ENCODE measurements around the gene MYLK3.
A peak's percentile ranks its signal among the peaks of the same experiment; 100 is the strongest.
"Not testable (repeated sequence)": the region's sequence is repeated elsewhere in the genome, so short reads cannot be mapped to it uniquely, and the experiment has no call there.

MYLK3 gene

GRCh38 chr16:46747777-46748651 lies at the start of gene MYLK3:
TSS of gene MYLK3 (minus strand) at chr16:46748344. CDS start at chr16:46748193, 151 bp downstream.
- DNase-seq: no peak

- DNase-seq: no peak
Observed at GRCh38 chr16:46797501-46797900, 49.4 kb upstream of the MYLK3 start.

GRCh38 chr16:46796764-46797269 lies 48.7 kb upstream of the MYLK3 start:
- no peak for DNase-seq

- DNase-seq: no peak
Observed at GRCh38 chr16:46793841-46794240, 45.7 kb upstream of the MYLK3 start.

- DNase-seq: no peak
Observed at GRCh38 chr16:46790599-46791270, 42.6 kb upstream of the MYLK3 start.

GRCh38 chr16:46789499-46790414 lies 41.6 kb upstream of the MYLK3 start:
- peak in 46 of 51 donors; percentile 3 to 78 (median 50) for DNase-seq

GRCh38 chr16:46788891-46789474 lies 40.8 kb upstream of the MYLK3 start:
- DNase-seq: no peak

GRCh38 chr16:46787909-46788308 lies 39.8 kb upstream of the MYLK3 start:
- DNase-seq: no peak

GRCh38 chr16:46785076-46785845 lies 37.1 kb upstream of the MYLK3 start:
- no peak for DNase-seq

- DNase-seq: not testable (repeated sequence)
Observed at GRCh38 chr16:46784569-46784968, 36.4 kb upstream of the MYLK3 start.

GRCh38 chr16:46783800-46784199 lies 35.7 kb upstream of the MYLK3 start:
- DNase-seq: no peak

- DNase-seq: no peak
Observed at GRCh38 chr16:46782320-46782719, 34.2 kb upstream of the MYLK3 start.

- DNase-seq: no peak
Observed at GRCh38 chr16:46777804-46778203, 29.7 kb upstream of the MYLK3 start.

GRCh38 chr16:46775214-46775613 lies 27.1 kb upstream of the MYLK3 start:
- no peak for DNase-seq

GRCh38 chr16:46774743-46775177 lies 26.6 kb upstream of the MYLK3 start:
- DNase-seq: no peak

GRCh38 chr16:46772463-46772862 lies 24.3 kb upstream of the MYLK3 start:
- DNase-seq: no peak

- no peak for DNase-seq
Observed at GRCh38 chr16:46768809-46769208, 20.7 kb upstream of the MYLK3 start.

- no peak for DNase-seq
Observed at GRCh38 chr16:46765050-46765449, 16.9 kb upstream of the MYLK3 start.

- DNase-seq: peak in 11 of 51 donors; percentile 2 to 43 (median 21)
Observed at GRCh38 chr16:46763147-46763546, 15.0 kb upstream of the MYLK3 start.

GRCh38 chr16:46762583-46762982 lies 14.4 kb upstream of the MYLK3 start:
- peak in 1 of 51 donors; percentile 29 for DNase-seq

Measured in hypothalamus (tissue), 51 donors.